Measurements from ENCODE around the gene ZNF433.
A peak's percentile ranks its signal among the peaks of the same experiment; 100 is the strongest.

ZNF433 gene

DNA sequence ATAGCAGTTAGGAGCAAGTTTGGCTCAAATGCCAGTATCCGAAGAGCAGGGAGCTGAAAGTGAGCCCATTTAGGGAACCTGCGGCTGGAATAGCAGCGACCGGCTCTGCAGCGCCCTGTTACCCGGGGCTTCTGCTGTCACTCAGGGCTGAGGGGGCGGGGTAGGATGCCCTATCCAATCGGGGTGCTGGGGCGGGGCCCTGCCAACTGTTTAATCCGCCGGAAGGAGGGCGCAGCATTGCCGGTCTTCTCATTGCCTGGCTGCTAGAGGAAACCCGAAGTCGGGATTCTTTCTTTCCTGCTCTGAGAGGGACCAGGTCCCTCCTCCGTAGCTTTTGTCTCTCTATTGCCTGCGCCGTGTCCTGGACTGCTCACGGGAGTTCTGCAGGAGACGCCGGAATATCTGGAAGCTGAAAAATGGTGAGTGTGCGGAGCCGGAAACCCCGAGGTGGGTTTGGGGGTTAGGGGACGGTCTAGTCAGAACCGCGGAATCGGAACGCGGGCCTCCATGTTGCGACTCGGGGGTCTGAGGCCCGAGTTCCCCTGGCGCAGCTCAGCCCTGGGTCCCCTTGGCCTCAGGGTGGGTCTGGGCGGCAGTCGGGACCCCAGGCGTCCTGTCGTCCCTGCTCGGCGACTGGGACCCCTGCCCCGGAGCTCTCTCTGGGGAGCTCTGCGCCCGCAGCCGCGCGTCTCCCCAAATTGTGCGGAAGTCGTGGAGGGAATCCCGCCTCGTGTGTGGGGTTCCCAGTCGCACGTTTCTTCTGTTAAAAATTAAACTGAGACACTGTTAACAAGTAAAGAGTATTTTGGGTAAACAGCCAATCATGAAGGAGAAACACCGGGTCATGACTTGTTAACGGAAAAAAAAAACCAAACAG is 47.8 kb downstream of the ZNF433 start:
- DNase-seq: peak; percentile 96 to 97

DNA sequence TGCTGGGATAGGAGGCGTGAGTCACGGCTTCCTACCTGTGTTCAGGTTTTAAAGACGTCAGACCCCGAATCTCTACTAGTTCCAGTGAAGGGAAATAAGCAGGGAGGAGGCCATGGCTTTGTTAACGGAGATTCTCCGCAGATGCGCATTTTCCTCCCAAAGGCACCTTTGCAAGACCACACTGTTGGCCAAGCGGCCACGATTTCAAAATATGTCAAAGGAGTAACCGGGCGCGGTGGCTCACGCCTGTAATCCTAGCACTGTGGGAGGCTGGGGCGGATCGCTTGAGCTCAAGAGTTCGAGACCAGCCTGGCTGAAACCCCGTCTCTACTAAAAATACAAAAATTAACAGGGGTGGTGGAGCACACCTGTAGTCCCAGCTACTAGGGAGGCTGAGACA is 48.7 kb downstream of the ZNF433 start:
- DNase-seq: no peak

DNA sequence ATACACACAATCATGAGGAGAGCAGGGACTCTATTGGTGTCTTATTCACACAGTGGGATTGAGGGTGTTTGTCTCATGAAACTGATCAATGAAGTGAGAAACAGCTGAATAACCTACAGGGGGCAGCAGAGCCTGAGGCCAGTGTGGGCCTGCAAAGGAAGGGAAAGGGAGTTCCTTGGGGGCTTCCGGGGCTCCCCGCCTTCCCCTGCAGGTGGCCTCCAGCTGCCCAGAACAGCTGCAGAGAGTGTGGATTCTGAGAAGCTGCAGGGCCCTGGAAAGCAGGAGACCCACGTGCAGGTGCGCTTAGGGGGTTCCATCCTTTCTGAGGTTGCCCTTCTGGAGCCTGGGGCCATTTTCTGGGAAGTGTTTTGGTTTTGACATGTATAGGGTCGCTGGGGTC is 50.5 kb downstream of the ZNF433 start:
- peak in 1 of 2 experiments; percentile 17 for DNase-seq

DNA sequence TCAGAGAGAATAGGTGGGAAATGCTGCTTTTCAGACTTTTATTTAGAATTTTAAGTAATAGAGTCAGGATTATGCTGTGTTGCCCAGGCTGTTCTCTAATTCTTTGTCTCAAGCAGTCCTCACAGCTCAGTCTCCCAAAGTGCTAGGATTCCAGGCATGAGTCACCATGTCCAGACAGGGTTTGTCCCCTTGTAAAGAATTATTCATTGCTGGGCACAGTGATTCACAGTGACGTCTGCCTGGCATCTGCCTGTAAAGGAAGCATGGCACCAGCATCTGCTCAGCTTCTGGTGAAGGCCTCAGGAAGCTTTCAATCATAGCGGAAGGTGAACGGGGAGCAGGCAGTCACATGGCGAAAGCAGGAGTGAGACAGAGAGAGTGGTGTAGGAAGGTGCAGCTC is 53.0 kb downstream of the ZNF433 start:
- no peak for DNase-seq

DNA sequence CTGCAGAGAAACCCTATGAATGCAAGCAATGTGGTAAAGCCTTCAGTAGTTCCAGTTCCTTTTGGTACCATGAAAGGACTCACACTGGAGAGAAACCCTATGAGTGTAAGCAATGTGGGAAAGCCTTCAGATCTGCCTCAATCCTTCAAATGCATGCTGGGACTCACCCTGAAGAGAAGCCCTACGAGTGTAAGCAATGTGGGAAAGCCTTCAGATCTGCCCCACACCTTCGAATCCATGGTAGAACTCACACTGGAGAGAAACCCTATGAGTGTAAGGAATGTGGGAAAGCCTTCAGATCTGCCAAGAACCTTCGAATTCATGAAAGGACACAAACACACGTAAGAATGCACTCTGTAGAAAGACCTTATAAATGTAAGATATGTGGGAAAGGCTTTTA is 56.0 kb downstream of the ZNF433 start:
- DNase-seq: no peak

DNA sequence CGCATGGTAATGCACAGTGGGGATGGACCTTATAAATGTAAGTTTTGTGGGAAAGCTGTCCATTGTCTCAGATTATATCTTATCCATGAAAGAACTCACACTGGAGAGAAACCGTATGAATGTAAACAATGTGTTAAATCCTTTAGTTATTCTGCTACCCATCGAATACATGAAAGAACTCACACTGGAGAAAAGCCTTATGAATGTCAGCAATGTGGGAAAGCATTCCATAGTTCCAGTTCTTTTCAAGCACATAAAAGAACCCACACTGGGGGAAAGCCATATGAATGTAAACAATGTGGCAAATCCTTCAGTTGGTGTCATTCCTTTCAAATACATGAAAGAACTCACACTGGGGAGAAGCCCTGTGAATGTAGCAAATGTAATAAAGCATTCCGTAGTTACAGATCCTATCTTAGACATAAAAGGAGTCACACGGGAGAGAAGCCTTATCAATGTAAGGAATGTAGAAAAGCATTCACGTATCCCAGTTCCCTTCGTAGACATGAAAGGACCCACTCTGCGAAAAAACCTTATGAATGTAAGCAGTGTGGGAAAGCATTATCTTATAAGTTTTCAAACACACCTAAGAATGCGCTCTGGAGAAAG is 56.9 kb downstream of the ZNF433 start:
- DNase-seq: no peak

DNA sequence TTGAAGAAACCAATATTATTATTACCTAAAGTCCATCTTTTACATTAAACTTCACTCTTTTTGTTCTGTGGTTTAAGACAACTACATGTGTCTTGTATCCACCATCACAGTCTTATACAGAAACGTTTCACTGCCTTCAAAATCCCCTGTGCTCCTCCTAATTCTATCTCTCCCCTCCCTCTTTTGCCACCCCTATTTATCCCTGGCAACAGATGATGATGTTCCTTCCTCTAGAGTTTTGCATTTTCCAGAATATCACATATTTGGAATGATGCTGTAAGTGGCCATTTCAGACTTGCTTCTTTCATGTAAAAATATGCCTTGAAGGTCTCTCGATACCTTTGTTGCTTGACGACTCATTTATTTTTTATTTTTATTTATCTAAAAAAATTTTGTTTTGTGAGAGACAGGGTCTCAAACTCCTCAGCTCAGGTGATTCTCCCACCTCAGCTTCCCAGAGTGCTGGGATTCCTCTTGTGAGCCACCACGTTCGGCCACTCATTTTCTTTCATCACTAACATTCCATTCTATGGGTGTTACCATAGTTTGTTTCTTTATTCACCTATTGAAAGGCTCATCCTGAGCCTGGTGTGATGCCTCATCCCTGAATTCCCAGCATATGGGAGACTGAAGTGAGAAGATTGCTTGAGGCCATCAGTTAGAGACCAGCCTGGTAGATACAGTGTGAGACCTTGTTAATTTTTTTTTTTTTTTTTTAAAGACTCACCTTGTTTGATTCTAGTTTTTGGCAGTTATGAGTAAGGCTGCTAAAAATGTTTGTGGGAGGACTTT is 62.3 kb downstream of the ZNF433 start:
- DNase-seq: no peak

DNA sequence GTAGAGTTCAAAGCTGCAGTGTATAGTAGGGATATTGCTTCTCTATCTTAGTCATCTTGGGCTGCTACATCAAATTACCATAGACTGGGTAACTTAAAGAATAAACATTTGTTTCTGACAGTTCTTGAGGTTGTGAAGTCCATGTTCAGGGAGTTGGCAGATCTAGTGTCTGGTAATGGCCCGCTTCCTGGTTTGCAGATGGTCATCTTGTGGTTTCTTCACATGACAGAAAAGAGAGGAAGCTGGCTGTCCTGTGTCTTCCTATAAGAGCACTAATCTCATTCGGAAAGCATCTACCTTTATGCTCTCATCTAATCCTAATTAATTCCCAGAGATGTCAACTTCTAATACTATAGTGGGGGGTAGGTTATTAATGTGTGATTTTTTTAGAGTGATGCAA is 64.4 kb downstream of the ZNF433 start:
- no peak for DNase-seq

DNA sequence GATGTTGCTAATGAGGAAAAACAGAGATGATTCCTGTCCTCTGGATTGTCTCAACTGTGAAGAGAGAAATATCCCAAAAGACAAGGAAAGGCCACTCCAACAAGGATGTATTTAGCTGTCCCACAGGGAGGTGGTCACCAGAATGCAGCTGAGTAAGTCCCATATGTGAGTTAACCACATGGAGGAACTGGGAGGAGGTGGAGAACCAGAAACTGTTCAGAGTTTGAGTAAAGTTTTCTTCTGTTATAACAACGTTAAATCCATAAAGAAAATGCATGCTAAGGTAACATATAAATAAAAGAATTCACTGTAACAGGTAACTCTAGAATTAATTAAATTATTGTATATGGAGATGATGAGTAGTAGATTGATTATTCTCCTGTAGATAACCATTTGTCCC is 65.3 kb downstream of the ZNF433 start:
- no peak for DNase-seq

DNA sequence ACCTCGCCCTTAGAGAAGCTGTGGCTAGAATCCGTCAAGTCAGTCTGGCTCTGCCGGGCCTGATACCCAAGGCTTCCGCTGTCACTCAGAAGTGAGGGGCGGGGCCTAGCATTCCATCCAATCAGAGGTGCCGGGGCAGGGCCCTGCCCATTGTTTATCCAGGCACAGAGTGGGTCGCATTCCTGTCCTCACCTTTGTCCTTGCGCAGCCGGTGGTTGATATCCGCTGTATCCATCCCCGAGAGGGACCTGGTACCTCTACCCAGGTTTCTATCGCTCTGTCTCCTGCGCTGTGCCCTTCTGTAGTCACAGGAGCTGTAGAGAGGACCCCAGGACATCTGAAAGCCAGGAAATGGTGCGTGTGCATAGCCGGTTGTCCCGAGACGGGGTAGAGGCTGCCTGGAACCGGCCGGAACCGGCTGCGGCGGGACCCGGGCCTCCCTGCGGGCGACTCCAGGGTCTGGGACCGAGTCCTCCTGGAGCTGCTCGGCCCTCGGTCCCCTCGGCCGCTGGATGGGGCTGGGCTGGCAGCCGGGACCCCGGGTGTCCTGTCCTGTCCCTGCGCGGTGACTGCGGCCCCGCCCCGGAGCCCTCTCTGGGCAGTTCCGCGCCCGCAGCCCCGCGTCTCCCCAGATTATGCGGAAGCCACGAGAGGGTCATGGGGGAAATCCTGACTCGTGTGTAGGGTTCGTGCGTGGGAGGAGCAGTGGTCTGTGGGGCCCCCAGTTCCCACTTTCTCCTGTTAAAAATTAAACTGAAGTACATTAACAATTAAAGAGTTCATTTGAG is 70.4 kb downstream of the ZNF433 start, which contains the start of gene ZNF763:
Gene ZNF763, plus strand, starts transcription at position 183 of the 788 bp plus-strand sequence. Its CDS starts 169 bp downstream, at position 352.
- DNase-seq: peak; percentile 92 to 94

Measured in activated CD4-positive, alpha-beta T cell treated with anti-CD3 and anti-CD28 coated beads, Interleukin-2, amount 50 U/mL, for 48 hours (primary cell).